ENCODE measurements around the gene AP4B1. TPM values are rescaled to one million over a fixed set of nuclear protein-coding genes. Genes with fewer than 3 reads are reported as not detected.

Gene AP4B1
- total and polyA plus RNA-seq, 2 of the 13 experiments (the other 11 are each of a cell fraction or from before 2014, with no cell fraction given), result 8.5 to 12.0 TPM

DNA sequence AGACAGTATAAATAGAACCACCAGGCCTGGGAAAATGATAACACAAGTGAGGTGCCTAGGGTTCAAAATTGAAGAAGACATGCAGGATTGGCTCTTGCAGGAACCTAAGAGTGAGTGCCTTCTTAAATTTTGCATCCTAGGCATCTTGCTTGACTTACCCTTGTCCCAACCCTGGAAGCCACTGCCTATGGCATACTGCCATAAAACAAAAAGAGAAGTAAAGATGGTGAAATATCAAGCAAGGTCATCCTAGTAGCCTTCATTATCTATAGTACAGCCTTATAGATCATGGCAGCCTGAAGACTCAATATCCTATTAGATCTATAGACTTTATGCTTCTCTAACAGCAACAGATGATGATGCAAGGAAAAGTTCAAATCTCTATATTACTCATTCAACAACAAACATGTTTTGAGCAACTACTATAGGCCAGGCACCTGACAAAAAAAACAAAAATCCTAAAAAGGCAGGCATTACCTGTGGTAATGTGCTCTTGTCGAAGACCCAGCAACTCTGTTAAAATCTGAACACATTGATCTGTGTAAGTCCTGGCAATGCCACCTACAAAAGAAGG, 6.3 kb downstream of the AP4B1 start:
- Histone ChIP-seq H3K27ac (ENCODE audit: extremely low read length, insufficient read depth, low read length) (no peak overlapping the region), H3K4me2 (ENCODE audit: low read depth, low read length) (no peak overlapping the region), H3K4me3 (replicated peaks in 1 of 3; ENCODE audit: insufficient read depth in 1 of 3, low read depth in 2 of 3, low read length in 3 of 3) (no peak overlapping the region), H4K20me1 (ENCODE audit: insufficient read depth, low read length) (no peaks in the 10 kb centered on the region), H3K9me3 (ENCODE audit: low read length) (no peaks in the 10 kb centered on the region), H2AFZ (ENCODE audit: low read length) (no peak overlapping the region), H3K9ac (ENCODE audit: insufficient read depth, low read depth, low read length) (no peak overlapping the region), H3K27me3 (ENCODE audit: control insufficient read depth in 1 of 2, insufficient read depth in 2 of 2, low read length in 2 of 2) (no peaks in the 10 kb centered on the region), H3K4me1 (ENCODE audit: insufficient read depth, low read length) (peaks cover 4% of the 10 kb centered on the region; the same call in 1 of the 2 replicates), H3K36me3 (replicated peaks in 1 of 2; ENCODE audit: control insufficient read depth in 1 of 2, insufficient read depth in 2 of 2, low read length in 2 of 2) (peaks cover 7 to 39% of the 10 kb centered on the region in 2 experiments; a peak in 4 of 5 replicates), H3K79me2 (ENCODE audit: insufficient read depth, low read length) (peaks cover 2% of the 10 kb centered on the region)
- FAIRE-seq (no peak), DNase-seq (ENCODE audit: low spot score) (no peak), ATAC-seq (no peak)
- in situ Hi-C loops (cut with HindIII; ENCODE audit: extremely low pct_ligation_motif_present, low pct_unique_long_range_greater_than_20kb), result no loop called here
- intact Hi-C loops (cut with micrococcal nuclease; ENCODE audit: unreplicated experiment), result no loop called here
- BruUV-seq (replicated peaks), result no TSS peak
- ChIA-PET POLR2A (no interaction called here), CTCF (ENCODE audit: low intra/inter-chr PET ratio, low total read pairs) (no interaction called here)
- WGBS (ENCODE audit: low lambda C conversion rate), result 100% methylated on average over 1 of the region's 1 CpG
- TF ChIP-seq CENPX (CRISPR knock-in tag; IDR thresholded peaks at IDR 0.05) (no peak), PPARG (CRISPR knock-in tag; conservative IDR thresholded peaks at IDR 0.05) (no peak), BORCS8-MEF2B (CRISPR knock-in tag; IDR thresholded peaks at IDR 0.05) (no peak), MAZ (IDR thresholded peaks at IDR 0.05; ENCODE audit: borderline replicate concordance, low read depth, low read length) (no peak), MAZ (CRISPR knock-in tag; IDR thresholded peaks at IDR 0.05; ENCODE audit: low read depth) (no peak), SP4 (CRISPR knock-in tag; IDR thresholded peaks at IDR 0.05) (no peak), GZF1 (CRISPR knock-in tag; IDR thresholded peaks at IDR 0.05) (no peak), ZFP36 (IDR thresholded peaks at IDR 0.05; ENCODE audit: borderline replicate concordance, low read depth, low read length, partially characterized antibody) (no peak), ZSCAN9 (CRISPR knock-in tag; IDR thresholded peaks at IDR 0.05; ENCODE audit: borderline replicate concordance) (no peak)
- TF ChIP-seq, protein P1, sequence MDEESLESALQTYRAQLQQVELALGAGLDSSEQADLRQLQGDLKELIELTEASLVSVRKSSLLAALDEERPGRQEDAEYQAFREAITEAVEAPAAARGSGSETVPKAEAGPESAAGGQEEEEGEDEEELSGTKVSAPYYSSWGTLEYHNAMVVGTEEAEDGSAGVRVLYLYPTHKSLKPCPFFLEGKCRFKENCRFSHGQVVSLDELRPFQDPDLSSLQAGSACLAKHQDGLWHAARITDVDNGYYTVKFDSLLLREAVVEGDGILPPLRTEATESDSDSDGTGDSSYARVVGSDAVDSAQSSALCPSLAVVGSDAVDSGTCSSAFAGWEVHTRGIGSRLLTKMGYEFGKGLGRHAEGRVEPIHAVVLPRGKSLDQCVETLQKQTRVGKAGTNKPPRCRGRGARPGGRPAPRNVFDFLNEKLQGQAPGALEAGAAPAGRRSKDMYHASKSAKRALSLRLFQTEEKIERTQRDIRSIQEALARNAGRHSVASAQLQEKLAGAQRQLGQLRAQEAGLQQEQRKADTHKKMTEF (CRISPR knock-in tag; IDR thresholded peaks at IDR 0.05), result no peak
- TF ChIP-seq, protein P2, sequence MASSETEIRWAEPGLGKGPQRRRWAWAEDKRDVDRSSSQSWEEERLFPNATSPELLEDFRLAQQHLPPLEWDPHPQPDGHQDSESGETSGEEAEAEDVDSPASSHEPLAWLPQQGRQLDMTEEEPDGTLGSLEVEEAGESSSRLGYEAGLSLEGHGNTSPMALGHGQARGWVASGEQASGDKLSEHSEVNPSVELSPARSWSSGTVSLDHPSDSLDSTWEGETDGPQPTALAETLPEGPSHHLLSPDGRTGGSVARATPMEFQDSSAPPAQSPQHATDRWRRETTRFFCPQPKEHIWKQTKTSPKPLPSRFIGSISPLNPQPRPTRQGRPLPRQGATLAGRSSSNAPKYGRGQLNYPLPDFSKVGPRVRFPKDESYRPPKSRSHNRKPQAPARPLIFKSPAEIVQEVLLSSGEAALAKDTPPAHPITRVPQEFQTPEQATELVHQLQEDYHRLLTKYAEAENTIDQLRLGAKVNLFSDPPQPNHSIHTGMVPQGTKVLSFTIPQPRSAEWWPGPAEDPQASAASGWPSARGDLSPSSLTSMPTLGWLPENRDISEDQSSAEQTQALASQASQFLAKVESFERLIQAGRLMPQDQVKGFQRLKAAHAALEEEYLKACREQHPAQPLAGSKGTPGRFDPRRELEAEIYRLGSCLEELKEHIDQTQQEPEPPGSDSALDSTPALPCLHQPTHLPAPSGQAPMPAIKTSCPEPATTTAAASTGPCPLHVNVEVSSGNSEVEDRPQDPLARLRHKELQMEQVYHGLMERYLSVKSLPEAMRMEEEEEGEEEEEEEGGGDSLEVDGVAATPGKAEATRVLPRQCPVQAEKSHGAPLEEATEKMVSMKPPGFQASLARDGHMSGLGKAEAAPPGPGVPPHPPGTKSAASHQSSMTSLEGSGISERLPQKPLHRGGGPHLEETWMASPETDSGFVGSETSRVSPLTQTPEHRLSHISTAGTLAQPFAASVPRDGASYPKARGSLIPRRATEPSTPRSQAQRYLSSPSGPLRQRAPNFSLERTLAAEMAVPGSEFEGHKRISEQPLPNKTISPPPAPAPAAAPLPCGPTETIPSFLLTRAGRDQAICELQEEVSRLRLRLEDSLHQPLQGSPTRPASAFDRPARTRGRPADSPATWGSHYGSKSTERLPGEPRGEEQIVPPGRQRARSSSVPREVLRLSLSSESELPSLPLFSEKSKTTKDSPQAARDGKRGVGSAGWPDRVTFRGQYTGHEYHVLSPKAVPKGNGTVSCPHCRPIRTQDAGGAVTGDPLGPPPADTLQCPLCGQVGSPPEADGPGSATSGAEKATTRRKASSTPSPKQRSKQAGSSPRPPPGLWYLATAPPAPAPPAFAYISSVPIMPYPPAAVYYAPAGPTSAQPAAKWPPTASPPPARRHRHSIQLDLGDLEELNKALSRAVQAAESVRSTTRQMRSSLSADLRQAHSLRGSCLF (CRISPR knock-in tag; IDR thresholded peaks at IDR 0.05; ENCODE audit: borderline replicate concordance), result no peak
- TF ChIP-seq, protein P3, sequence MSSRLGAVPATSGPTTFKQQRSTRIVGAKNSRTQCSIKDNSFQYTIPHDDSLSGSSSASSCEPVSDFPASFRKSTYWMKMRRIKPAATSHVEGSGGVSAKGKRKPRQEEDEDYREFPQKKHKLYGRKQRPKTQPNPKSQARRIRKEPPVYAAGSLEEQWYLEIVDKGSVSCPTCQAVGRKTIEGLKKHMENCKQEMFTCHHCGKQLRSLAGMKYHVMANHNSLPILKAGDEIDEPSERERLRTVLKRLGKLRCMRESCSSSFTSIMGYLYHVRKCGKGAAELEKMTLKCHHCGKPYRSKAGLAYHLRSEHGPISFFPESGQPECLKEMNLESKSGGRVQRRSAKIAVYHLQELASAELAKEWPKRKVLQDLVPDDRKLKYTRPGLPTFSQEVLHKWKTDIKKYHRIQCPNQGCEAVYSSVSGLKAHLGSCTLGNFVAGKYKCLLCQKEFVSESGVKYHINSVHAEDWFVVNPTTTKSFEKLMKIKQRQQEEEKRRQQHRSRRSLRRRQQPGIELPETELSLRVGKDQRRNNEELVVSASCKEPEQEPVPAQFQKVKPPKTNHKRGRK (CRISPR knock-in tag; IDR thresholded peaks at IDR 0.05), result no peak
- TF ChIP-seq, protein P4, sequence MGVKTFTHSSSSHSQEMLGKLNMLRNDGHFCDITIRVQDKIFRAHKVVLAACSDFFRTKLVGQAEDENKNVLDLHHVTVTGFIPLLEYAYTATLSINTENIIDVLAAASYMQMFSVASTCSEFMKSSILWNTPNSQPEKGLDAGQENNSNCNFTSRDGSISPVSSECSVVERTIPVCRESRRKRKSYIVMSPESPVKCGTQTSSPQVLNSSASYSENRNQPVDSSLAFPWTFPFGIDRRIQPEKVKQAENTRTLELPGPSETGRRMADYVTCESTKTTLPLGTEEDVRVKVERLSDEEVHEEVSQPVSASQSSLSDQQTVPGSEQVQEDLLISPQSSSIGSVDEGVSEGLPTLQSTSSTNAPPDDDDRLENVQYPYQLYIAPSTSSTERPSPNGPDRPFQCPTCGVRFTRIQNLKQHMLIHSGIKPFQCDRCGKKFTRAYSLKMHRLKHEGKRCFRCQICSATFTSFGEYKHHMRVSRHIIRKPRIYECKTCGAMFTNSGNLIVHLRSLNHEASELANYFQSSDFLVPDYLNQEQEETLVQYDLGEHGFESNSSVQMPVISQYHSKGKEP (CRISPR knock-in tag; IDR thresholded peaks at IDR 0.05), result no peak

All from HepG2 (cell line).